ENCODE results near the gene SUFU. TPM values are rescaled to one million over a fixed set of nuclear protein-coding genes. Genes with fewer than 3 reads are reported as not detected.

SUFU gene
- total and polyA plus RNA-seq, 5 donors from 2014 or later: 2.4 to 17.8 (median 5.0) TPM

- Mint-ChIP-seq H3K4me3 (no peak overlapping the region), H3K27me3 (no peaks in the 10 kb centered on the region), H3K36me3 (peaks cover 7% of the 10 kb centered on the region), H3K27ac (no peak overlapping the region), H3K4me1 (peaks cover 0 to 14% (median 3%) of the 10 kb centered on the region in 4 donors), H3K9me3 (no peaks in the 10 kb centered on the region)
- H3K36me3 ChIP-seq (ENCODE audit: control insufficient read depth, insufficient read depth, low read length): no peaks in the 10 kb centered on the region
- no peak overlapping the region for H3K4me3 ChIP-seq (ENCODE audit: low read depth, low read length)
- no peaks in the 10 kb centered on the region for H3K9me3 ChIP-seq (ENCODE audit: control insufficient read depth in 2 of 2, low read length in 2 of 2)
- no peaks in the 10 kb centered on the region for H3K4me1 ChIP-seq (ENCODE audit: control insufficient read depth, insufficient read depth, low read length, poor library complexity, severe bottlenecking)
- no peak overlapping the region for H3K27ac ChIP-seq (ENCODE audit: insufficient read depth, low read length, poor library complexity, severe bottlenecking)
- DNase-seq (no peak), ATAC-seq (ENCODE audit: low read depth in 2 of 2) (no peak)
- H3K27me3 ChIP-seq (ENCODE audit: control insufficient read depth, insufficient read depth, low read length): no peaks in the 10 kb centered on the region
Measured at GRCh38 chr10:102557569-102557968, 53.8 kb downstream of the SUFU start.

- peak overlapping the region in 2 of 3 donors; percentile 23 to 31 for H3K27ac Mint-ChIP-seq
- ATAC-seq (ENCODE audit: low read depth in 2 of 2): no peak
Measured at GRCh38 chr10:102559764-102560163, 56.0 kb downstream of the SUFU start.

GRCh38 chr10:102564209-102564834, 60.5 kb downstream of the SUFU start:
- peaks cover 0 to 13% (median 3%) of the 10 kb centered on the region in 4 donors for H3K4me1 Mint-ChIP-seq
- H3K4me1 ChIP-seq (ENCODE audit: control insufficient read depth, insufficient read depth, low read length, poor library complexity, severe bottlenecking): no peaks in the 10 kb centered on the region
- peaks cover 0 to 2% (median 0%) of the 10 kb centered on the region in 7 donors for H3K9me3 Mint-ChIP-seq
- DNase-seq (no peak), ATAC-seq (ENCODE audit: low read depth in 2 of 2) (no peak)
- H3K36me3 Mint-ChIP-seq: peaks cover 9% of the 10 kb centered on the region
- H3K36me3 ChIP-seq (ENCODE audit: control insufficient read depth, insufficient read depth, low read length): no peaks in the 10 kb centered on the region
- H3K27ac ChIP-seq (ENCODE audit: insufficient read depth, low read length, poor library complexity, severe bottlenecking): no peak overlapping the region
- H3K27me3 Mint-ChIP-seq: no peaks in the 10 kb centered on the region
- no peaks in the 10 kb centered on the region for H3K27me3 ChIP-seq (ENCODE audit: control insufficient read depth, insufficient read depth, low read length)
- no peak overlapping the region for H3K27ac Mint-ChIP-seq
- no peak overlapping the region for H3K4me3 ChIP-seq (ENCODE audit: low read depth, low read length)
- no peak overlapping the region for H3K4me3 Mint-ChIP-seq
- H3K9me3 ChIP-seq (ENCODE audit: control insufficient read depth in 2 of 2, low read length in 2 of 2): no peaks in the 10 kb centered on the region

More at GRCh38 chr10:102559764-102560163, 56.0 kb downstream of the SUFU start:
- no peak for DNase-seq
- Mint-ChIP-seq H3K4me3 (no peak overlapping the region), H3K4me1 (peaks cover 0 to 22% (median 3%) of the 10 kb centered on the region in 4 donors), H3K36me3 (peaks cover 12% of the 10 kb centered on the region), H3K9me3 (peaks cover 0 to 2% (median 0%) of the 10 kb centered on the region in 7 donors), H3K27me3 (no peaks in the 10 kb centered on the region)
- Histone ChIP-seq H3K27me3 (ENCODE audit: control insufficient read depth, insufficient read depth, low read length) (no peaks in the 10 kb centered on the region), H3K9me3 (ENCODE audit: control insufficient read depth in 2 of 2, low read length in 2 of 2) (no peaks in the 10 kb centered on the region), H3K27ac (ENCODE audit: insufficient read depth, low read length, poor library complexity, severe bottlenecking) (no peak overlapping the region), H3K4me1 (ENCODE audit: control insufficient read depth, insufficient read depth, low read length, poor library complexity, severe bottlenecking) (no peaks in the 10 kb centered on the region), H3K36me3 (ENCODE audit: control insufficient read depth, insufficient read depth, low read length) (no peaks in the 10 kb centered on the region), H3K4me3 (ENCODE audit: low read depth, low read length) (no peak overlapping the region)

GRCh38 chr10:102565793-102566192, 62.0 kb downstream of the SUFU start:
- no peak overlapping the region for H3K4me3 ChIP-seq (ENCODE audit: low read depth, low read length)
- H3K4me3 Mint-ChIP-seq: no peak overlapping the region
- peaks cover 9% of the 10 kb centered on the region for H3K36me3 Mint-ChIP-seq
- H3K27me3 ChIP-seq (ENCODE audit: control insufficient read depth, insufficient read depth, low read length): no peaks in the 10 kb centered on the region
- DNase-seq (no peak), ATAC-seq (ENCODE audit: low read depth in 2 of 2) (no peak)
- no peak overlapping the region for H3K27ac ChIP-seq (ENCODE audit: insufficient read depth, low read length, poor library complexity, severe bottlenecking)
- H3K4me1 ChIP-seq (ENCODE audit: control insufficient read depth, insufficient read depth, low read length, poor library complexity, severe bottlenecking): no peaks in the 10 kb centered on the region
- peaks cover 0 to 2% (median 0%) of the 10 kb centered on the region in 7 donors for H3K9me3 Mint-ChIP-seq
- no peaks in the 10 kb centered on the region for H3K9me3 ChIP-seq (ENCODE audit: control insufficient read depth in 2 of 2, low read length in 2 of 2)
- H3K36me3 ChIP-seq (ENCODE audit: control insufficient read depth, insufficient read depth, low read length): no peaks in the 10 kb centered on the region
- no peaks in the 10 kb centered on the region for H3K27me3 Mint-ChIP-seq
- H3K27ac Mint-ChIP-seq: no peak overlapping the region
- H3K4me1 Mint-ChIP-seq: peaks cover 0 to 11% (median 6%) of the 10 kb centered on the region in 4 donors

GRCh38 chr10:102578782-102579181, 75.0 kb downstream of the SUFU start:
- H3K36me3 Mint-ChIP-seq: no peaks in the 10 kb centered on the region
- no peak for ATAC-seq (ENCODE audit: low read depth in 2 of 2)
- H3K27me3 ChIP-seq (ENCODE audit: control insufficient read depth, insufficient read depth, low read length): no peaks in the 10 kb centered on the region
- H3K4me3 Mint-ChIP-seq: no peak overlapping the region
- no peaks in the 10 kb centered on the region for H3K9me3 Mint-ChIP-seq
- H3K4me1 Mint-ChIP-seq: peaks cover 0 to 11% (median 8%) of the 10 kb centered on the region in 4 donors
- H3K9me3 ChIP-seq (ENCODE audit: control insufficient read depth in 2 of 2, low read length in 2 of 2): no peaks in the 10 kb centered on the region
- no peak for DNase-seq
- no peaks in the 10 kb centered on the region for H3K27me3 Mint-ChIP-seq
- peak overlapping the region; percentile 51 to 94 (median 80) for H3K27ac Mint-ChIP-seq
- H3K27ac ChIP-seq (ENCODE audit: insufficient read depth, low read length, poor library complexity, severe bottlenecking): no peak overlapping the region
- no peak overlapping the region for H3K4me3 ChIP-seq (ENCODE audit: low read depth, low read length)
- H3K4me1 ChIP-seq (ENCODE audit: control insufficient read depth, insufficient read depth, low read length, poor library complexity, severe bottlenecking): no peaks in the 10 kb centered on the region
- H3K36me3 ChIP-seq (ENCODE audit: control insufficient read depth, insufficient read depth, low read length): no peaks in the 10 kb centered on the region

GRCh38 chr10:102579328-102579727, 75.6 kb downstream of the SUFU start:
- no peak overlapping the region for H3K4me3 Mint-ChIP-seq
- H3K27ac Mint-ChIP-seq: peak overlapping the region in 2 of 3 donors; percentile 52 to 80
- Histone ChIP-seq H3K27me3 (ENCODE audit: control insufficient read depth, insufficient read depth, low read length) (no peaks in the 10 kb centered on the region), H3K4me3 (ENCODE audit: low read depth, low read length) (no peak overlapping the region), H3K4me1 (ENCODE audit: control insufficient read depth, insufficient read depth, low read length, poor library complexity, severe bottlenecking) (no peaks in the 10 kb centered on the region), H3K9me3 (ENCODE audit: control insufficient read depth in 2 of 2, low read length in 2 of 2) (no peaks in the 10 kb centered on the region), H3K36me3 (ENCODE audit: control insufficient read depth, insufficient read depth, low read length) (no peaks in the 10 kb centered on the region), H3K27ac (ENCODE audit: insufficient read depth, low read length, poor library complexity, severe bottlenecking) (no peak overlapping the region)
- peaks cover 0 to 12% (median 9%) of the 10 kb centered on the region in 4 donors for H3K4me1 Mint-ChIP-seq
- H3K36me3 Mint-ChIP-seq: no peaks in the 10 kb centered on the region
- no peaks in the 10 kb centered on the region for H3K9me3 Mint-ChIP-seq
- DNase-seq (no peak), ATAC-seq (ENCODE audit: low read depth in 2 of 2) (no peak)
- no peaks in the 10 kb centered on the region for H3K27me3 Mint-ChIP-seq

- ATAC-seq (ENCODE audit: low read depth in 2 of 2): no peak
- Mint-ChIP-seq H3K4me1 (peaks cover 0 to 12% (median 9%) of the 10 kb centered on the region in 4 donors), H3K27me3 (no peaks in the 10 kb centered on the region), H3K9me3 (no peaks in the 10 kb centered on the region), H3K36me3 (no peaks in the 10 kb centered on the region), H3K27ac (peak overlapping the region; percentile 17 to 58 (median 18)), H3K4me3 (no peak overlapping the region)
- no peak for DNase-seq
- Histone ChIP-seq H3K27ac (ENCODE audit: insufficient read depth, low read length, poor library complexity, severe bottlenecking) (no peak overlapping the region), H3K36me3 (ENCODE audit: control insufficient read depth, insufficient read depth, low read length) (no peaks in the 10 kb centered on the region), H3K4me1 (ENCODE audit: control insufficient read depth, insufficient read depth, low read length, poor library complexity, severe bottlenecking) (no peaks in the 10 kb centered on the region), H3K27me3 (ENCODE audit: control insufficient read depth, insufficient read depth, low read length) (no peaks in the 10 kb centered on the region), H3K4me3 (ENCODE audit: low read depth, low read length) (no peak overlapping the region), H3K9me3 (ENCODE audit: control insufficient read depth in 2 of 2, low read length in 2 of 2) (no peaks in the 10 kb centered on the region)
Measured at GRCh38 chr10:102580230-102580629, 76.5 kb downstream of the SUFU start.

- H3K27me3 ChIP-seq (ENCODE audit: control insufficient read depth, insufficient read depth, low read length): no peaks in the 10 kb centered on the region
Measured at GRCh38 chr10:102581401-102581800, 77.6 kb downstream of the SUFU start.

More at GRCh38 chr10:102581401-102581800, 77.6 kb downstream of the SUFU start:
- Mint-ChIP-seq H3K27me3 (no peaks in the 10 kb centered on the region), H3K36me3 (no peaks in the 10 kb centered on the region), H3K9me3 (no peaks in the 10 kb centered on the region), H3K27ac (no peak overlapping the region), H3K4me3 (no peak overlapping the region), H3K4me1 (peaks cover 0 to 10% (median 8%) of the 10 kb centered on the region in 4 donors)
- Histone ChIP-seq H3K27ac (ENCODE audit: insufficient read depth, low read length, poor library complexity, severe bottlenecking) (no peak overlapping the region), H3K36me3 (ENCODE audit: control insufficient read depth, insufficient read depth, low read length) (no peaks in the 10 kb centered on the region), H3K4me3 (ENCODE audit: low read depth, low read length) (no peak overlapping the region), H3K9me3 (ENCODE audit: control insufficient read depth in 2 of 2, low read length in 2 of 2) (no peaks in the 10 kb centered on the region), H3K4me1 (ENCODE audit: control insufficient read depth, insufficient read depth, low read length, poor library complexity, severe bottlenecking) (no peaks in the 10 kb centered on the region)
- ATAC-seq (ENCODE audit: low read depth in 2 of 2) (no peak), DNase-seq (no peak)
